D341Med (cell line): ENCODE data around the gene DOCK9.

Experiments used
- DNase-seq: peaks from one replicate; pipeline ENCODE4 v3.0.0; 2012; ENCODE audit warnings: low spot score

The DOCK9 gene

GRCh38 chr13:98795220-98795619 lies 182.6 kb downstream of the DOCK9 start:
- no peak for DNase-seq

GRCh38 chr13:98794498-98794897 lies 183.4 kb downstream of the DOCK9 start:
- no peak for DNase-seq

- no peak for DNase-seq
These were observed 184.9 kb downstream of the DOCK9 start for GRCh38 chr13:98792785-98793495.

DNA sequence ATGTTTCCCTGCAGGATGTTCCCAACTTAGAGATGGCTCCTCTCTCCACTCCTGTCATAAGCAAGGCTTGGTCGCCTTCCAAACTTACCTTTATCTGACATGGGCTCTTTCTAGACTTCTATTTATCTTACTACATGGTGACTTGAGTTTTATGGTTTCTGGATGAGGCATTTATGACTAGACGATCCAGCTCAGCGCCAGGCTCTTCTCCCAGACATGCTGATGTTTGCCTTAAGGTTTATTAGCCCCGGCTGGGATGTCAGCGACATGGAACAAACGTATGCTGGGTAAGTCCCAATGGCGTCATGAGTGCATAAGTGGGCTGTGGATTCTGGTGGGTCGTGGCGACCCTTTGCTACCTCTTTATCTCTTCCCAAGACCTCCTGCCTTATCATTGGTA lies 185.5 kb downstream of the DOCK9 start:
- no peak for DNase-seq

GRCh38 chr13:98791611-98792010 lies 186.3 kb downstream of the DOCK9 start:
- peak; percentile 3 for DNase-seq

DNA sequence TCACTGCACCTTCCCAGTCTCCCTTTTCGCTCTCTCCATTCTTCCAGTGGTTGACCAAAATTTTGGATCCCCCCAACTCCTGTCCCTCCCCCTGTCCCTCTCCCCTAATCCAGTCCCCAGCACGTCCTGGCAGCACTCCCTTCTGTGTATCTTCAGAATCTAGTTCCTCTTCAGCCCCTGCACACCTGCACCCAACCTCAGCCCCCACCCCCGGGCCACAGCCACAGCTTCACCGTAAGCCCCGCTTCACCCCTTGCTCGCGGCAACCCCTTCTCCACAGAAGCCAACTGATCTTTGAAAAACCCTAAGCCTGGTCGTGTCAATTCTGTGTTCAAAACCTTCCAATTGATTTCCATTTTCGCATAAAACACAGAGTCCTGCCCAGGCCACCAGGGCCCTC lies 189.9 kb downstream of the DOCK9 start:
- DNase-seq = no peak

GRCh38 chr13:98787173-98787572 lies 190.7 kb downstream of the DOCK9 start:
- no peak for DNase-seq

GRCh38 chr13:98786023-98786422 lies 191.8 kb downstream of the DOCK9 start:
- DNase-seq = no peak

GRCh38 chr13:98785405-98785804 lies 192.5 kb downstream of the DOCK9 start:
- no peak for DNase-seq

DNA sequence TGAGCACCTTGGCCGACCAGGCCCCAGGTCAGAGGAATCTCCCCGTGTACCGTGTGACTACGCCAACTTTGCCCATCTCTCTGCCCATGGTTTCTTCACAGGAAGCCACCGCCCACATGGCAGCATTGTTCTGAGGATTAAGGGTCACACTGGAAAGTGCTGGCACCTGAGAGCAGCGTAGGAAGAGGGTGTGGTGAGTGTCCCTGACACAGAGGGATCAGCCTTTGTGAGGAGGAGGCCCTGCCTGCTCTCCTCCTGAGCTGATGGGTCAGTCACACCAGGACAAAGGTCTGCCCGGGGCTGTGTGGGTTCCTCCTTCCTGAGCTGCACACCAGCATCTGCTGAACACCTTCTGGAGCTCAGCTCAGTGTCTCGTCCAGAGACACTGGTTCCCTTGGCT lies 193.2 kb downstream of the DOCK9 start:
- no peak for DNase-seq

GRCh38 chr13:98783856-98784478 lies 193.9 kb downstream of the DOCK9 start:
- DNase-seq = no peak

GRCh38 chr13:98782654-98783053 lies 195.2 kb downstream of the DOCK9 start:
- DNase-seq = no peak

DNA sequence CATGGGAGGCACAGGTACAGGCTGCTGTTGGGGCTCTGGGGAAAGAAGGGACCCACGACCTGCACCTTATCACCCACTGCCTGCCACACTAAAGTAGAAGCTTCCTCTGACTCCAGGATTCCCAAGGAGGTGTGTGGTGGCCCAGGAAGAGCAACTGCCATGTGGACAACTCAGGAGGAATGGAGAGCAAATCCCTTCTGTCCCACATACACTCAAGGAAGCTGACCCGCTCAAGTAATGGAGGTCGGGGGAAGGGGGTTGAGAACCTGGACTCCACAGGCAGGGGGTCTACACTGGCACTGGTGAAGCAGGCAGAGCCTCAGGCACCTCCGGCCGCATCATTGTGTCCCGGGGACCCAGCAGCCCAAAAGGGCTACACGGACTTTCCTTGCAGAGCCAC lies 196.0 kb downstream of the DOCK9 start:
- DNase-seq = no peak

GRCh38 chr13:98781470-98781869 lies 196.4 kb downstream of the DOCK9 start:
- no peak for DNase-seq

DNA sequence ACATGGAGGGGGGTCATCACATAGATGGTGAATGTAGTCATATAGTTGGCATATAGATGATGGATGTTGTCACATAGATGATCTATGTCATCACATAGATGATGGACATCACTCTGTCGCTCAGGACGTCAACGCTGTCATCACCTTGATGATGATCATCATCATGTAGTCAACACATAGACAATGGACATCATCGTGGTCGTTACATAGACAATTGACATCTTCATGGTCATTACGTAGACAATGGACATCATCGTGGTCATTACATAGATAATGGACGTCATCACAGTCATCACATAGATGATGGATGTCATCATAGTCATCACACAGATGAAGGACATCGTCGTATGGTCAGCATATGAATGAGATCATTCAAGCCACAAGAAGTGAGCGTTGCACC lies 196.8 kb downstream of the DOCK9 start:
- DNase-seq = no peak

DNA sequence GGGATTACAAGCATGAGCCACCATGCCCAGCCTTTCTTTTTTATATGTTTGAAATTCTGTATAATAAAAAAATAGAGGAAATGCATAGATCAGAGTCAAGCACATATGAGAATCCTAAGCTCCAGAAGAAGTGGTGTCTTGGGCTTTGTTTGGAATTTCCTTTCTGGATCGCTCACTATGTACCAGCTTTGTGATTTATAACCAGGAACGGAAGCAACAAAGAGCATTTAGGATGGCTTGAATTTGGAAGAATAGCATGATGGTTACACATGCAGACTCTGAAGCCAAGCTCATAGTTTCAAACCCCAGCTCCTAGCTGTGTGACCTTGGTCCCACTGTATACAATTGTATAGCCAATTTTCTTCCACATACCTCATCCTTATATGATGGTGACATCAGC lies 197.4 kb downstream of the DOCK9 start:
- no peak for DNase-seq

- DNase-seq = no peak
These were observed 198.2 kb downstream of the DOCK9 start for GRCh38 chr13:98779695-98780094.

GRCh38 chr13:98778749-98779148 lies 199.1 kb downstream of the DOCK9 start:
- DNase-seq = no peak

DNA sequence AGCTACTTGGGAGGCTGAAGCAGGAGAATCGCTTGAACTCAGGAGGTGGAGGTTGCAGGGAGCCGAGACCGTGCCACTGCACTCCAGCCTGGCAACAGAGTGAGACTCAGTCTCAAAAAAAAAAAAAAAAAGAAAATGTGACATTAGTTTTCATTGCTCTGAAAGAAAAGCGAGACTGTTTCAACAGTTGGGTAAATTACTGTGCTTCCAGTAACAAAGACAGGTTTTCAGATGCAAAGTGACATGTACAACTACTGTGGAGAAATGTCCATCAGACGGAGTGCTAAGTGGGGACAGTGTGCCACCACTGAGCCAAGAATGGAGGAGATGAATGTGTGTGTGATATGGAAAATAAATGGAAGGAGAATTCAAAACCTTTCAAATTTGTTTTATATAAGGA lies 201.2 kb downstream of the DOCK9 start:
- no peak for DNase-seq

DNA sequence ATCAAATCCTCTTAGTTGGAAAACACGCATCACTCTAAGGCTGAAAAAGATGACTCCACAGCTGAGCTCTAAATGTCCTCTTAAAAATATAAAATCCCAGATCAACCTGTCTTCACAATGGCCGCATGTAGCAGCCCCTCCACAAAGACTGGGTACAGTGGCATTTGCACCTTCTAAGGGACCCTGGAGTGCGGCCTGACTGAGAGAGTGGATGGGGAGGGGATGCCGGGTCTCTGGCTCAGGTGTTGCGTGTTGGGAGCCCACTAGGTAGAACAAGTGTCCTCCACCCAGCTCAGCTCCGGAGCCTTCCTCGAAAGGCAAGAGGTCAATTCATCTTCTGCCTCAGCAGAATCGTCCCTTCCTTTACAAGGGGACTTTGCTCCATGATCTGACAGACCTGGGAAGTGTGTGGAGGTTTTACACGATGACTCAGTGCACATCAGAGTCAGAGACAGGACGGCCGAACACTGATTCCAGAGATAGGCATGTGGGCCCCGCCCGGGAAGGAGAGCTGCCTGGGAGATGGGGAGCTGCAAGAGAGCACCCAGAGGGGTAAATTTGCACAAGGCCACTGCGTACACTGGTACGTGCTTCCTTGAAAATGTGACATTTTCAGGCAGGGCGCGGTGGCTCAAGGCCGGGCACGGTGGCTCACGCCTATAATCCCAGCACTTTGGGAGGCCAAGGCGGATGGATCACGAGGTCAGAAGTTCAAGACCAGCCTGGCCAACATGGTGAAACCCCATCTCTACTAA lies 201.8 kb downstream of the DOCK9 start:
- no peak for DNase-seq

GRCh38 chr13:98775386-98775785 lies 202.5 kb downstream of the DOCK9 start:
- DNase-seq = no peak

GRCh38 chr13:98774776-98775175 lies 203.1 kb downstream of the DOCK9 start:
- no peak for DNase-seq

DNA sequence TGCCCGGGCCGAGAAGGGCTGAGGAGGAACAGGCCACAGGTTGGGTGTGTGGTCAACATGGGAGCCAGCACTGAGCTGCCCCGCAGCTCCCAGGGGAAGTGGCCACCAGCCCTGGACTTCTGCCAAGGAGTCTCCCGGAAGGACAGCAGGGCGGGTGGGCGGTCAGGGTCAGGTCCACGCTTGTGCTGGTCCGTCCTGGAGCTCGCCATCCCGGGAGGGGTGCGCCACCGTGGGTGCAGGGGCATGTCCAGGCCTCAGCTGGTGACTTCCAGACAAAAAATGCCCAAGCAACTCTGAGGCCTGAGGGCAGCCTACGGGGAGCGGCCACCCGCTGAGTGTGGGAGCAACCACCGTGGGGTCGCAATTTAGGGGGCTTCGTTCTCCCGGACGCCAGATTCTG lies 203.9 kb downstream of the DOCK9 start:
- no peak for DNase-seq
